NCI-H2081 (cell line): ENCODE results near the gene THSD7A.

Source experiments
- DNase-seq, 2 experiments: peaks; one replicate each; lab custom pipeline; 2025; lab: John Stamatoyannopoulos, UW

Gene THSD7A

GRCh38 chr7:11412036-11412435 is 420.0 kb downstream of the THSD7A start:
- no peak for DNase-seq

GRCh38 chr7:11410656-11411644 is 421.0 kb downstream of the THSD7A start:
- no peak for DNase-seq

GRCh38 chr7:11404355-11404754 is 427.6 kb downstream of the THSD7A start:
- DNase-seq: no peak

- DNase-seq: peak in 1 of 2 experiments; percentile 0
Observed at GRCh38 chr7:11403781-11404180, 428.2 kb downstream of the THSD7A start.

- no peak for DNase-seq
Observed at GRCh38 chr7:11394438-11394837, 437.6 kb downstream of the THSD7A start.

GRCh38 chr7:11379641-11380040 is 452.4 kb downstream of the THSD7A start:
- DNase-seq: no peak

GRCh38 chr7:11376529-11376928 is 455.5 kb downstream of the THSD7A start:
- DNase-seq: no peak

GRCh38 chr7:11374629-11375028 is 457.4 kb downstream of the THSD7A start:
- DNase-seq: no peak

- DNase-seq: peak; percentile 2 to 7
Observed at GRCh38 chr7:11373546-11374142, 458.4 kb downstream of the THSD7A start.

- no peak for DNase-seq
Observed at GRCh38 chr7:11369696-11370095, 462.3 kb downstream of the THSD7A start.

GRCh38 chr7:11366118-11366517 is 465.9 kb downstream of the THSD7A start:
- no peak for DNase-seq

GRCh38 chr7:11358637-11359036 is 473.4 kb downstream of the THSD7A start:
- no peak for DNase-seq

GRCh38 chr7:11355399-11356005 is 476.5 kb downstream of the THSD7A start:
- no peak for DNase-seq

GRCh38 chr7:11346302-11346701 is 485.7 kb downstream of the THSD7A start:
- DNase-seq: no peak

- no peak for DNase-seq
Observed at GRCh38 chr7:11345621-11346020, 486.4 kb downstream of the THSD7A start.

- DNase-seq: peak; percentile 2 to 15
Observed at GRCh38 chr7:11343818-11344413, 488.1 kb downstream of the THSD7A start.

- no peak for DNase-seq
Observed at GRCh38 chr7:11343136-11343535, 488.9 kb downstream of the THSD7A start.

GRCh38 chr7:11341285-11341944 is 490.6 kb downstream of the THSD7A start:
- DNase-seq: peak; percentile 0 to 32

- no peak for DNase-seq
Observed at GRCh38 chr7:11336432-11336831, 495.6 kb downstream of the THSD7A start.

- no peak for DNase-seq
Observed at GRCh38 chr7:11335947-11336346, 496.1 kb downstream of the THSD7A start.

- no peak for DNase-seq
Observed at GRCh38 chr7:11332865-11333228, 499.2 kb downstream of the THSD7A start.
